SK-N-SH (cell line): ENCODE data around the gene CCL15.

Experiments used
- CTCF ChIP-seq: fragments of 200-600 bp; sonication (generic); IDR thresholded peaks from 2 replicates; pipeline ENCODE4 v1.6.1; 2017; ENCODE audit warnings: antibody characterized with exemption, mild to moderate bottlenecking, moderate library complexity
- EP300 ChIP-seq, 2 experiments: IDR thresholded peaks; 2 replicates each; pipeline versions ENCODE4 v1.4.0 to v1.6.1; 2012; ENCODE audit warnings: borderline replicate concordance in 1 of 2, low read depth in 1 of 2, low read length in 1 of 2
- EZH2phosphoT487 ChIP-seq: fragments of 200-600 bp; sonication (generic); IDR thresholded peaks from 2 replicates; pipeline ENCODE4 v1.6.1; 2017; ENCODE audit warnings: low read depth, mixed run types, mild to moderate bottlenecking, antibody characterized with exemption, moderate library complexity, borderline replicate concordance
- FOXJ3 ChIP-seq: sonication (generic); formaldehyde crosslinking; IDR thresholded peaks from 2 replicates; pipeline ENCODE4 v1.5.1; 2020; ENCODE audit warnings: mild to moderate bottlenecking, missing genetic modification reagents
- GABPA ChIP-seq: IDR thresholded peaks from 2 replicates; pipeline ENCODE4 v1.4.0; 2012; ENCODE audit warnings: low read depth, mild to moderate bottlenecking
- NFIC ChIP-seq: IDR thresholded peaks from 2 replicates; pipeline ENCODE4 v1.4.0; 2012; ENCODE audit warnings: borderline replicate concordance
- REST ChIP-seq: IDR thresholded peaks from 2 replicates; pipeline ENCODE4 v1.6.1; 2012; ENCODE audit warnings: mild to moderate bottlenecking, low read depth, low read length, moderate library complexity
- SIN3A ChIP-seq: IDR thresholded peaks from 2 replicates; pipeline ENCODE4 v1.6.1; 2012; ENCODE audit warnings: low read depth, mild to moderate bottlenecking, low read length, moderate library complexity, borderline replicate concordance
- SMC3 ChIP-seq: IDR thresholded peaks from 2 replicates; pipeline ENCODE4 v1.6.1; 2012; ENCODE audit warnings: low read depth, low read length, improper control_type of control experiment
- TAF1 ChIP-seq: IDR thresholded peaks from 2 replicates; pipeline ENCODE4 v1.6.1; 2012; ENCODE audit warnings: low read depth, mild to moderate bottlenecking, low read length, moderate library complexity, borderline replicate concordance
- USF1 ChIP-seq: IDR thresholded peaks from 2 replicates; pipeline ENCODE4 v1.4.0; 2012; ENCODE audit warnings: low read depth, borderline replicate concordance
- ZBTB33 ChIP-seq: IDR thresholded peaks from 2 replicates; pipeline ENCODE4 v1.4.0; 2012; ENCODE audit warnings: low read depth, borderline replicate concordance

- TF ChIP-seq CTCF (no peak), ZBTB33 (no peak), EZH2phosphoT487 (no peak), SMC3 (no peak), EP300 (IDR thresholded peaks at IDR 0.05; ENCODE audit: borderline replicate concordance in 1 of 2, low read depth in 1 of 2, low read length in 1 of 2) (no peak), REST (no peak), NFIC (no peak), USF1 (no peak), TAF1 (no peak), FOXJ3 (CRISPR knock-in tag) (no peak), SIN3A (no peak), GABPA (no peak)
Observed at GRCh38 chr17:36011201-36011600, 9.8 kb upstream of the CCL15 start.
